IMR-90 (cell line): ENCODE data around the gene KRT3. TPM values are rescaled to one million over a fixed set of nuclear protein-coding genes. Genes with fewer than 3 reads are reported as not detected.

Source experiments
- ATAC-seq: fragments of 200-7000 bp; cut with Tn5 transposase; 2 replicates; pipeline ENCODE4 v1.9.1; 2020; ENCODE audit warnings: low read depth, mild to moderate bottlenecking, moderate library complexity
- BruUV-seq: library from RNA; stranded (reverse); fragments of 400-500 nt; replicated peaks from 2 replicates; lab custom pipeline; 2021; lab: Mats Ljungman, UMichigan
- CTCF ChIA-PET: fragments of 300-600 bp; formaldehyde crosslinking; extraction: SDS; loops from one replicate; lab custom pipeline; 2021; ENCODE audit warnings: antibody characterized with exemption; lab: Yijun Ruan, JAX
- POLR2A ChIA-PET: fragments of 300-600 bp; sonication (Branson Sonifier 250); formaldehyde crosslinking; loops from one replicate; lab custom pipeline; 2022; ENCODE audit warnings: antibody characterized with exemption; ENCODE audit not compliant: unreplicated experiment; lab: Charles Lee
- DNase-seq: peaks from one replicate; pipeline ENCODE4 v3.0.0; 2013
- H2AFZ ChIP-seq: replicated peaks from 2 replicates; pipeline ENCODE3; 2013; ENCODE audit warnings: low read length, mild to moderate bottlenecking; ENCODE audit not compliant: poor library complexity
- H2AK5ac ChIP-seq: 2 replicates; pipeline ENCODE4 v1.6.1; 2013; ENCODE audit warnings: low read depth, low read length, inconsistent platforms
- H2AK9ac ChIP-seq: replicated peaks from 2 replicates; pipeline ENCODE3; 2013; ENCODE audit warnings: mild to moderate bottlenecking, low read depth, low read length, moderate library complexity; ENCODE audit not compliant: poor library complexity
- H2BK120ac ChIP-seq: 2 replicates; pipeline ENCODE4 v1.6.1; 2013; ENCODE audit warnings: low read depth, low read length, inconsistent platforms
- H2BK15ac ChIP-seq: 3 replicates; pipeline ENCODE4 v1.6.1; 2013; ENCODE audit warnings: low read depth, low read length, inconsistent platforms
- H2BK20ac ChIP-seq: 2 replicates; pipeline ENCODE4 v1.6.1; 2013; ENCODE audit warnings: low read depth, mild to moderate bottlenecking, inconsistent platforms, low read length, moderate library complexity
- H2BK5ac ChIP-seq: 2 replicates; pipeline ENCODE4 v1.6.1; 2013; ENCODE audit warnings: mild to moderate bottlenecking, low read depth, low read length, inconsistent platforms; ENCODE audit not compliant: poor library complexity, severe bottlenecking
- H3K14ac ChIP-seq: replicated peaks from 2 replicates; pipeline ENCODE4 v1.6.1; 2013; ENCODE audit warnings: low read depth, low read length, inconsistent platforms
- H3K18ac ChIP-seq: 2 replicates; pipeline ENCODE4 v1.6.1; 2013; ENCODE audit warnings: low read depth, low read length, control low read depth
- H3K23ac ChIP-seq: 2 replicates; pipeline ENCODE4 v1.6.1; 2013; ENCODE audit warnings: low read depth, low read length, inconsistent platforms
- H3K27ac ChIP-seq: 2 replicates; pipeline ENCODE4 v1.5.1; 2013; ENCODE audit warnings: mild to moderate bottlenecking, control low read depth, low read length; ENCODE audit not compliant: insufficient read depth
- H3K27me3 ChIP-seq: 2 replicates; pipeline ENCODE4 v1.6.1; 2013; ENCODE audit warnings: low read length; ENCODE audit not compliant: control insufficient read depth, insufficient read depth
- H3K36me3 ChIP-seq: 2 replicates; pipeline ENCODE4 v1.6.1; 2013; ENCODE audit warnings: low read length, mixed read lengths; ENCODE audit not compliant: control insufficient read depth, insufficient read depth
- H3K4ac ChIP-seq: 2 replicates; pipeline ENCODE4 v1.6.1; 2013; ENCODE audit warnings: low read depth, low read length, inconsistent platforms
- H3K4me1 ChIP-seq: 2 replicates; pipeline ENCODE4 v1.6.1; 2013; ENCODE audit warnings: low read length, mixed read lengths; ENCODE audit not compliant: control insufficient read depth, insufficient read depth
- H3K4me2 ChIP-seq: 2 replicates; pipeline ENCODE4 v1.6.1; 2013; ENCODE audit warnings: low read depth, mild to moderate bottlenecking, control low read depth, low read length, moderate library complexity
- H3K4me3 ChIP-seq: 2 replicates; pipeline ENCODE4 v1.5.1; 2013; ENCODE audit warnings: low read depth, mild to moderate bottlenecking, control low read depth, low read length, moderate library complexity; ENCODE audit not compliant: insufficient read depth
- H3K56ac ChIP-seq: 2 replicates; pipeline ENCODE4 v1.6.1; 2013; ENCODE audit warnings: low read length, inconsistent platforms; ENCODE audit not compliant: insufficient read depth; ENCODE audit errors: extremely low read depth
- H3K79me1 ChIP-seq, 2 experiments: 2 replicates each; pipeline ENCODE4 v1.6.1; 2013; ENCODE audit warnings: low read length in 2 of 2, inconsistent platforms in 1 of 2, low read depth in 1 of 2
- H3K9ac ChIP-seq: 2 replicates; pipeline ENCODE4 v1.6.1; 2013; ENCODE audit warnings: low read depth, low read length, control low read depth
- H3K9me1 ChIP-seq: 2 replicates; pipeline ENCODE4 v1.6.1; 2013; ENCODE audit warnings: low read length, inconsistent platforms; ENCODE audit not compliant: insufficient read depth
- H3K9me3 ChIP-seq: 2 replicates; pipeline ENCODE4 v1.6.1; 2013; ENCODE audit warnings: low read length; ENCODE audit not compliant: control insufficient read depth, insufficient read depth
- H4K20me1 ChIP-seq: 2 replicates; pipeline ENCODE4 v1.6.1; 2013; ENCODE audit warnings: low read length, inconsistent platforms; ENCODE audit not compliant: insufficient read depth
- H4K5ac ChIP-seq: 2 replicates; pipeline ENCODE4 v1.6.1; 2013; ENCODE audit warnings: mild to moderate bottlenecking, low read depth, low read length, control low read depth
- H4K8ac ChIP-seq, 2 experiments: 2 replicates each; pipeline ENCODE4 v1.6.1; 2013; ENCODE audit warnings: low read depth in 2 of 2, low read length in 2 of 2, control low read depth in 1 of 2, inconsistent platforms in 1 of 2
- H4K91ac ChIP-seq: 2 replicates; pipeline ENCODE4 v1.6.1; 2013; ENCODE audit warnings: low read depth, low read length, inconsistent platforms; ENCODE audit not compliant: insufficient read depth
- CHD1 ChIP-seq: IDR thresholded peaks from 2 replicates; pipeline ENCODE4 v1.6.1; 2012; ENCODE audit warnings: low read depth, low read length, improper control_type of control experiment
- MAFK ChIP-seq: IDR thresholded peaks from 2 replicates; pipeline ENCODE4 v1.6.1; 2012; ENCODE audit warnings: low read depth, low read length, improper control_type of control experiment
- POLR2A ChIP-seq: IDR thresholded peaks from 2 replicates; pipeline ENCODE4 v1.6.1; 2012; ENCODE audit warnings: mild to moderate bottlenecking, low read depth, low read length
- RFX5 ChIP-seq: IDR thresholded peaks from 2 replicates; pipeline ENCODE4 v1.8.0; 2012; ENCODE audit warnings: low read depth, mild to moderate bottlenecking, low read length, moderate library complexity
- WGBS, 2 experiments: methylation state at CpG; one replicate each; pipeline versions ENCODE4 v1.1.5 to v1.1.7; 2013; ENCODE audit warnings: missing lambda C conversion rate in 2 of 2; ENCODE audit not compliant: insufficient read length in 1 of 2; ENCODE audit errors: extremely low coverage in 2 of 2; 5-methylcytosine and 5-hydroxymethylcytosine counted together
- dilution Hi-C: fragments of 300-500 bp; cut with HindIII; formaldehyde crosslinking; loops from one replicate; pipeline ENCODE4 v1.14.3; 2018; ENCODE audit warnings: low sequenced_read_pairs; ENCODE audit not compliant: unreplicated experiment
- in situ Hi-C: fragments of 300-500 bp; cut with MboI; formaldehyde crosslinking; loops from 3 replicates; pipeline ENCODE4 v1.14.3; 2019; ENCODE audit warnings: low sequenced_read_pairs, inconsistent platforms, mixed read lengths
- intact Hi-C: fragments of 100-400 bp; cut with micrococcal nuclease; formaldehyde crosslinking; loops from 2 replicates; pipeline ENCODE4 v1.10.0; 2022
- polyA plus RNA-seq, 3 experiments: library from polyadenylated mRNA; depleted of rRNA; stranded (reverse); fragments of >200 nt; gene quantifications; 2 replicates each; pipeline ENCODE4 v1.2.3, GENCODE V29; 2012; ENCODE audit warnings: low replicate concordance in 1 of 3
- total RNA-seq: library from RNA; depleted of rRNA; stranded (reverse); fragments of >200 nt; gene quantifications from 2 replicates; pipeline ENCODE4 v1.2.3, GENCODE V29; 2012

Gene KRT3
- total and polyA plus RNA-seq, 2 of the 4 experiments (the other 2 are of a cell fraction): not detected

- ChIA-PET CTCF (no interaction called here), POLR2A (no interaction called here)
- no peak overlapping the region for H3K23ac ChIP-seq
- H2BK15ac ChIP-seq: no peak overlapping the region
- DNase-seq (no peak), ATAC-seq (no peak)
- no peak overlapping the region for H3K14ac ChIP-seq
- no peak overlapping the region for H2AK9ac ChIP-seq
- no TSS peak for BruUV-seq
- no peak overlapping the region for H2BK120ac ChIP-seq
- no peak overlapping the region for H3K4me3 ChIP-seq
- H3K27ac ChIP-seq: no peak overlapping the region
- H3K4ac ChIP-seq: no peak overlapping the region
- no peak overlapping the region for H4K8ac ChIP-seq
- no peaks in the 10 kb centered on the region for H3K9me1 ChIP-seq
- H2AFZ ChIP-seq: no peak overlapping the region
- no peak overlapping the region for H4K5ac ChIP-seq
- no peak overlapping the region for H3K56ac ChIP-seq
- H4K20me1 ChIP-seq: no peaks in the 10 kb centered on the region
- in situ Hi-C loops: no loop called here
- TF ChIP-seq MAFK: no peak
- TF ChIP-seq POLR2A: no peak
- no peak for TF ChIP-seq RFX5
- TF ChIP-seq CHD1: no peak
- dilution Hi-C loops: no loop called here
- H3K4me2 ChIP-seq: no peak overlapping the region
- H3K27me3 ChIP-seq: peaks cover 42% of the 10 kb centered on the region
- H3K9me3 ChIP-seq: no peaks in the 10 kb centered on the region
- no peak overlapping the region for H3K18ac ChIP-seq
- no peak overlapping the region for H4K91ac ChIP-seq
- no peak overlapping the region for H2BK5ac ChIP-seq
- no peak overlapping the region for H2AK5ac ChIP-seq
- H2BK20ac ChIP-seq: no peak overlapping the region
- H3K79me1 ChIP-seq: no peaks in the 10 kb centered on the region
- no peaks in the 10 kb centered on the region for H3K36me3 ChIP-seq
- WGBS, 2 experiments: 97% methylated on average over 4 of the region's 12 CpGs; no CpG with 5 or more reads in 1 of the 2 experiments
- no peak overlapping the region for H3K9ac ChIP-seq
- intact Hi-C loops: no loop called here
- no peaks in the 10 kb centered on the region for H3K4me1 ChIP-seq
These were observed 4.4 kb downstream of the KRT3 start for GRCh38 chr12:52791271-52792184.
